ENCODE results near the gene POLR2M.

POLR2M gene

DNA sequence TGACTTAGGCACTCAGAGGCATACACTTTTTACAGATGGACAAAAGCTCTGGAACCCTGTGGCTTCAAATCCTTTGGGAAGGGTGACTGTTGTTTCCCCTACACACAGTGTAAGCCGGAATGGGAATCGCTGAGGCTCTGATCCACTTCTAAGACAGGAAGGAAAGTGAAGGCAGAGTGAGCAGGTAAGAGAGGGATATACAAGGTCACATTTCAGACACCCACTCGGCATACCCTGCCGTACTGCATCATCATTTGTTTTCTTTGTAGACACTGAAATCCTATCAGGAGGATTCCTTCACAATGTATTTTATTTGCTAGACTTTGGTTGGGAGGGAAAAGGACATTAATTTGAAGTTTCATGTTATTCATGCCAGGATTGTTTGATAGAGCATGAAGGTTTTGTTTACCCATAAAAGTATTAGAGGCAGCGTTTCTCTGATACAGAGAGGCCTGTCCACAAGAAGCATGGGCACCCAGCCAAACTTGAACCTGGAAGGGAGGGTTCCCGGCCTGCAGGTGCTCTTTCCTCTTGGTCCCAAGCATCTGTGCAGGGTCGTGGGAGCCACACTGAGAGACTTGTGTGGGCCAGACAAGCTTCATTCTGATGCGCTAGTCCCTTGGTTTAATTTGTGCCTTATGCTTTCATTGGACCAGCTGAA is 21.9 kb upstream of the POLR2M start:
- no peak overlapping the region for H3K27ac Mint-ChIP-seq
- no peak for TF ChIP-seq CTCF (IDR thresholded peaks at IDR 0.05)
- no peaks in the 10 kb centered on the region for H3K36me3 Mint-ChIP-seq (ENCODE audit: low read depth)
- peaks cover 19% of the 10 kb centered on the region for H3K4me1 Mint-ChIP-seq
- no peak for DNase-seq
- H3K27me3 Mint-ChIP-seq (ENCODE audit: low read depth, poor library complexity): peaks cover 6% of the 10 kb centered on the region
- H3K4me3 Mint-ChIP-seq: no peak overlapping the region
- no peaks in the 10 kb centered on the region for H3K9me3 Mint-ChIP-seq

DNA sequence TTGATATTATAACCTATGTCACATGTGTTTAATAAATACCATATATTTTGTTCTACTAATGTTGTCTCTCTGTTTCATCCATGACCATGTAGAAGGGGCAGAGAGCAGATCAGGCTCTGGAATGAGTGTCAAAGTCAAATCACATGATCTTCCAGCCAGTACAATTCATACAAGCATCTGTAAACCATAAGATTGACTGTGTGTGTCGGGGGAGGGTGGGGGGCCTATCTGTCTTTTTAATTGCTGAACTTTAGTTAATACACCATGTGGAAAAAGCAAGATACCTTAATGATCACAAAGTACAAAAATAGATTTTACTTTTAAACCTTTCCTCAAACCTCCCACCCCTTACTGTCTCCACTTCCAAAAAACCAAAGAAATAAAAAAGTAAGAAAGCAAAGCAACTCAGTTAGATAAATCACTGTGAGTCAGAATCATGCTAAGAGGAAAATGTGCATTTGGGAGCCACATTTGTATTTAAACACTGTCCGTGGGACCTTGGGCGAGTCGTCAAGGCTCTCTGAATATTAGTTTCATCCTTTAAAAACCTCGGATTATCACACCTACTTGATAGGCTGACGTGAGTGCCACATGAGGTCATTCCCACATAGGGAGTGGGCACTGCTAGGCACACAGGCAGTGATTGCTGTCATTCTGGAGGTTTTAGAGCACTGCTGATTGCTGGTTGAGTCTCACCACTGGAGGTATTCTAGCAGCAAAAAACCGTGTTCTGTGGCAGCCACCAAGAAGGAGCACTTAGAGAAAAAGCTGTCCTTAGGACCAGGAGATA is 21.0 kb upstream of the POLR2M start:
- peaks cover 6% of the 10 kb centered on the region for H3K27me3 Mint-ChIP-seq (ENCODE audit: low read depth, poor library complexity)
- H3K27ac Mint-ChIP-seq: no peak overlapping the region
- no peak overlapping the region for H3K4me3 Mint-ChIP-seq
- H3K36me3 Mint-ChIP-seq (ENCODE audit: low read depth): no peaks in the 10 kb centered on the region
- H3K9me3 Mint-ChIP-seq: no peaks in the 10 kb centered on the region
- TF ChIP-seq CTCF (IDR thresholded peaks at IDR 0.05): no peak
- DNase-seq: no peak
- peaks cover 19% of the 10 kb centered on the region for H3K4me1 Mint-ChIP-seq

DNA sequence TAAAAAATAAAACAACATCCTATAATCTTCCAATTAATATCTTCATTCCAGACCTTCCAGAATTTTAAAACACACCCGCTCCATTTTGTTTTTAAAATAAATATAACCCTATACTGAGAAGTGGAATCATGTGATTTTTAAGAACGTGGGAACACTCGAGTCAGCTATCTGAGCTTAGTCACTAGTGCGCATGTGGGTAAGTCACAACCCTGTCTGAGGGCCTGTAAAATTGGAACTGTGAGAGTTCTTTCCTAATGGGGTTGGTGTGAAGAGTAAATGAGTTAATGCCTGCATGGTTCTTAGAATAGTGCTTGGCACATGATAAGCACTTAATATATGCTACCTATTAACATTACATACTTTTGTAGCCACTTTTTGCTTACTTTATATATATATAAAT is 19.9 kb upstream of the POLR2M start:
- no peak overlapping the region for H3K4me3 Mint-ChIP-seq

GRCh38 chr15:57690341-57690966 is 16.1 kb upstream of the POLR2M start:
- Mint-ChIP-seq H3K4me1 (peaks cover 33% of the 10 kb centered on the region), H3K36me3 (ENCODE audit: low read depth) (no peaks in the 10 kb centered on the region), H3K4me3 (no peak overlapping the region), H3K27ac (no peak overlapping the region), H3K9me3 (no peaks in the 10 kb centered on the region), H3K27me3 (ENCODE audit: low read depth, poor library complexity) (peaks cover 4% of the 10 kb centered on the region)
- no peak for TF ChIP-seq CTCF (IDR thresholded peaks at IDR 0.05)
- DNase-seq: no peak

More for the DNA sequence above, 19.9 kb upstream of the POLR2M start:
- Mint-ChIP-seq H3K27me3 (ENCODE audit: low read depth, poor library complexity) (peaks cover 3% of the 10 kb centered on the region), H3K9me3 (no peaks in the 10 kb centered on the region), H3K4me1 (peaks cover 21% of the 10 kb centered on the region), H3K27ac (no peak overlapping the region), H3K36me3 (ENCODE audit: low read depth) (no peaks in the 10 kb centered on the region)
- no peak for DNase-seq
- no peak for TF ChIP-seq CTCF (IDR thresholded peaks at IDR 0.05)

GRCh38 chr15:57691082-57691481 is 15.4 kb upstream of the POLR2M start:
- H3K4me3 Mint-ChIP-seq: no peak overlapping the region
- H3K4me1 Mint-ChIP-seq: peaks cover 37% of the 10 kb centered on the region
- H3K27me3 Mint-ChIP-seq (ENCODE audit: low read depth, poor library complexity): peaks cover 4% of the 10 kb centered on the region
- no peak overlapping the region for H3K27ac Mint-ChIP-seq
- no peak for TF ChIP-seq CTCF (IDR thresholded peaks at IDR 0.05)
- no peaks in the 10 kb centered on the region for H3K9me3 Mint-ChIP-seq
- no peaks in the 10 kb centered on the region for H3K36me3 Mint-ChIP-seq (ENCODE audit: low read depth)
- DNase-seq: no peak
